NOMO-1 treated with DMSO at 0.1 percent for 48 hours (cell line): ENCODE data around the gene MUC13.

ENCODE experiments used
- DNase-seq: peaks from one replicate; lab custom pipeline; 2025; ENCODE audit not compliant: unreplicated experiment; lab: John Stamatoyannopoulos, UW

The MUC13 gene

DNA sequence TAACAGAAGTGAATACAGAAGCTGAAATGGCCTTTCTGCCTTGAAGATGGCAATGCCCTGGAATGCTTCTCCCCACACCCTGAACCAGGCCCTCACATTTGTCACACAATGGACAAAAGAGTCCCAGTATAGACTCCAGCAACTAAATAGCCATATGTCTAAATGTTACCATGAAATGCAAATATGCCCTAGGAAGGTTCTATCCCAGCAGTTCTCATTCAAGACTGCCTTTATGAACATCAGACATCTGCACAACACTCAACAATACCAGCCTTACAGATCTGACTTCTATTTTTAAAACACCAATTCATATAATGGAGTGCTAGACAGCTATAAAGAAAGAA, 55.2 kb downstream of the MUC13 start:
- DNase-seq, result no peak

- DNase-seq, result peak; percentile 89
Measured at GRCh38 chr3:124878561-124879336, 55.8 kb downstream of the MUC13 start.

DNA sequence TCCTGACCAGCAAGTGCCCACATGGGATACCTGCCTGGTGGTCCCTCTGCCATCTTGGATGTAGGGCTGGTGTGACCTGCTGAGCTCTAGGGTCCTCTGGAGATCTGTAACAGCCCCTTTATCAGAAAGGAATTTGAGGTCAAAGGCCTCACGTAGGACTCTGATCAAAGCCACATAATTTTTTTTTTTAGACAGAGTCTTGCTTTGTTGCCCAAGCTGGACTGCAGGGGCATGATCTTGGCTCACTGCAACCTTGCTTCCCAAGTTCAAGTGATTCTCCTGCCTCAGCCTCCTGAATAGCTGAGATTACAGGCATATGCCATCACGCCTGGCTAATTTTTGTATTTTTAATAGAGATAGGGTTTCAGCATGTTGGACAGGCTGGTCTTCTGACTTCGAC, 56.9 kb downstream of the MUC13 start:
- DNase-seq, result no peak

- DNase-seq, result peak; percentile 54
Measured at GRCh38 chr3:124876401-124876878, 58.1 kb downstream of the MUC13 start.

- DNase-seq, result no peak
Measured at GRCh38 chr3:124873226-124873625, 61.3 kb downstream of the MUC13 start.

- DNase-seq, result no peak
Measured at GRCh38 chr3:124867511-124867910, 67.0 kb downstream of the MUC13 start.

DNA sequence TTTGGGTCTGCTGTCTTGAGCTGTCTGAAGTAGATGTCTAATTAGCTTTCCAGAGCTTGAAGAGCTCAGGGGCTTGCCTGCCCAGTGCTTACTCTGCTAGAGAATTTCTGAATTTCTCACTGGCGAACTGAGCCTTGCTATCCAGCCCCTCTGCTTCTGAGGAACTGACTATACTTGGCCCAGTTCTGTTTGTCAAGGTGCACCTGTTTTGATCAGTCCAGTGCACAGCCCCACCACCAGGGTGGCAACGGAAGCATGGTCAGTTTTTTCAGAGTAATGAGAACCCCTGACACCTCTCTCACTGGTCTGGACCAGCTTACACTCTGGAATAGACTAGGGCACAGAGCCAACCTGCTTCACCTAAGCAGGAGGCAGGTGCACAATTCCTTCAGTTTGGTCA, 72.5 kb downstream of the MUC13 start:
- no peak for DNase-seq

GRCh38 chr3:124861041-124861440, 73.5 kb downstream of the MUC13 start:
- no peak for DNase-seq

DNA sequence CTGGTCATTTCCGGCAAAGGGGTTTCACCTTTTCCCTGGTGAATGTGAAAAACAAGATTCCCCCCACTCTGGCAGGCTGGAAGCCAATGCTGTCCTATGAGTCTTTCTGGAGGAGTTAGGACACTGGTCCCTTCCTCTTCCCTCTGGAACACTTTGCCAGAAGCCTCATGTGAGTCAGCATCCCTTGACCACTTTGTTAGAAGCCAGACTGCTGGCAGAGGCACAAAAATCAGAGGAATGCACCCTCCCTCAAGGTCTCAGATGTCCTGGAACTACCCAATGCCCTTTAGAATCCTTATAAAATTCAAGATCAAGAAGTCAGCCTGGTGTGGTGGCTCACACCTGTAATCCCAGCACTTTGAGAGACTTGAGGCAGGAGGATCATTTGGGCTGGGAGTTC, 74.0 kb downstream of the MUC13 start:
- no peak for DNase-seq

DNA sequence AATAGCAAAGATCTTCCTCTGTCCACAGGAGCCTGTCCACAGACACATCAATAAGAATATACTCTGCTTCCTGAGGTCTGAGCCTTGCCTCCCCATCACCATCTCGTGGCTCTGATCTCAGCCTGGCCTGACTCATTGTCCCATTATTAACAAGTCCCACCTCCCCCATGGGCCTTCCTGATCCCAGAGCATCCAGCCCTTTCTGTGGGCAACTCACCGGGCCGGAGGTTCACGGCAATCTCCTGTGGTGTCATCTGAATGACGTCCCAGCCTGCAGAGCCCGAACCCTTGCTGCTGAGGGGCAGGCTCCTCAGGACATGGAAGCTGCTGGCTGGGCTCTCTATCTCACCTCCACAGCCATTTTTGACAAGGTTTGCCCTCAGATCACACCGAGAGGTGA, 75.5 kb downstream of the MUC13 start:
- DNase-seq, result no peak

GRCh38 chr3:124858275-124858674, 76.3 kb downstream of the MUC13 start:
- DNase-seq, result no peak

GRCh38 chr3:124856677-124857076, 77.9 kb downstream of the MUC13 start:
- no peak for DNase-seq
